H1 (cell line): ENCODE measurements around the gene SLC39A11. TPM values are rescaled to one million over a fixed set of nuclear protein-coding genes. Genes with fewer than 3 reads are reported as not detected.

Experiments used
- CTCF ChIA-PET: fragments of 300-600 bp; sonication (Branson Sonifier 250); formaldehyde crosslinking; loops from one replicate; lab custom pipeline; 2021; ENCODE audit not compliant: partially characterized antibody; lab: Charles Lee
- POLR2A ChIA-PET: fragments of 300-600 bp; sonication (Branson Sonifier 250); formaldehyde crosslinking; loops from one replicate; lab custom pipeline; 2021; ENCODE audit warnings: inconsistent platforms; ENCODE audit not compliant: partially characterized antibody; lab: Charles Lee
- DNase-seq, 2 experiments: peaks; one replicate each; pipeline versions ENCODE4 v3.0.0 to v3.0.0-alpha.2; 2010 to 2022; ENCODE audit warnings: low spot score in 2 of 2, low read depth in 1 of 2, mixed read lengths in 1 of 2
- FAIRE-seq: peaks from 2 replicates; lab custom pipeline; 2011; peaks lifted over from hg19 to GRCh38; lab: Jason Lieb, UNC
- H2AFZ ChIP-seq: 2 replicates; pipeline ENCODE4 v1.8.1; 2012; ENCODE audit warnings: low read length, inconsistent platforms
- H2AK5ac ChIP-seq: 2 replicates; pipeline ENCODE4 v1.6.1; 2013; ENCODE audit warnings: low read depth, low read length
- H2BK120ac ChIP-seq: replicated peaks from 2 replicates; pipeline ENCODE3; 2013; ENCODE audit warnings: low read depth, low read length, inconsistent platforms
- H2BK12ac ChIP-seq: 2 replicates; pipeline ENCODE4 v1.6.1; 2013; ENCODE audit warnings: low read depth, low read length
- H2BK15ac ChIP-seq: 2 replicates; pipeline ENCODE4 v1.6.1; 2013; ENCODE audit warnings: low read length
- H2BK20ac ChIP-seq: 2 replicates; pipeline ENCODE4 v1.6.1; 2013; ENCODE audit warnings: low read length
- H2BK5ac ChIP-seq: 2 replicates; pipeline ENCODE4 v1.6.1; 2013; ENCODE audit warnings: low read depth, low read length
- H3K14ac ChIP-seq: 2 replicates; pipeline ENCODE4 v1.6.1; 2013; ENCODE audit warnings: inconsistent platforms; ENCODE audit not compliant: insufficient read length
- H3K18ac ChIP-seq: 2 replicates; pipeline ENCODE4 v1.6.1; 2013; ENCODE audit warnings: low read length; ENCODE audit errors: extremely low read depth
- H3K23ac ChIP-seq: 2 replicates; pipeline ENCODE4 v1.6.1; 2013; ENCODE audit warnings: inconsistent platforms; ENCODE audit not compliant: insufficient read length
- H3K23me2 ChIP-seq: 2 replicates; pipeline ENCODE4 v1.6.1; 2013; ENCODE audit warnings: low read depth, low read length
- H3K27ac ChIP-seq: 2 replicates; pipeline ENCODE4 v1.6.1; 2011; ENCODE audit warnings: low read depth, low read length, inconsistent platforms
- H3K27me3 ChIP-seq, 4 experiments: replicated peaks in 1 of 4; 1 replicate in 1 of 4; 2 replicates in 3 of 4; pipeline versions ENCODE4 v1.6.1 to v1.8.1; 2011 to 2013; ENCODE audit warnings: low read length in 3 of 4, mild to moderate bottlenecking in 3 of 4, inconsistent platforms in 2 of 4, mixed read lengths in 2 of 4, moderate library complexity in 1 of 4; ENCODE audit not compliant: control insufficient read depth in 3 of 4, insufficient read depth in 3 of 4; ENCODE audit errors: extremely low read depth in 1 of 4
- H3K36me3 ChIP-seq, 4 experiments: 2 replicates each; pipeline versions ENCODE4 v1.6.1 to v1.8.1; 2011 to 2013; ENCODE audit warnings: mild to moderate bottlenecking in 4 of 4, low read length in 3 of 4, moderate library complexity in 2 of 4, control low read depth in 1 of 4, inconsistent platforms in 1 of 4; ENCODE audit not compliant: insufficient read depth in 4 of 4, control insufficient read depth in 2 of 4
- H3K4ac ChIP-seq: replicated peaks from 2 replicates; pipeline ENCODE3; 2013; ENCODE audit warnings: low read length, low read depth, mixed read lengths, inconsistent platforms; ENCODE audit not compliant: insufficient read length
- H3K4me1 ChIP-seq, 4 experiments: replicated peaks in 1 of 4; 1 replicate in 1 of 4; 2 replicates in 3 of 4; pipeline versions ENCODE4 v1.6.1 to v1.8.1; 2011 to 2013; ENCODE audit warnings: low read length in 3 of 4, inconsistent platforms in 2 of 4, mixed read lengths in 1 of 4; ENCODE audit not compliant: insufficient read depth in 4 of 4, control insufficient read depth in 3 of 4
- H3K4me2 ChIP-seq, 2 experiments: 2 replicates each; pipeline versions ENCODE4 v1.6.1 to v1.8.1; 2011 to 2013; ENCODE audit warnings: low read depth in 2 of 2, low read length in 2 of 2, control low read depth in 1 of 2, inconsistent platforms in 1 of 2, mild to moderate bottlenecking in 1 of 2; ENCODE audit not compliant: insufficient read depth in 1 of 2
- H3K4me3 ChIP-seq, 4 experiments: fragments of 200-600, 300-600 bp in 1 of 4; sonication (generic), shearing (Covaris generic), sonication (Bioruptor Twin) in 1 of 4; 2 replicates each; pipeline versions ENCODE4 v1.5.1 to v1.8.1; 2011 to 2016; ENCODE audit warnings: low read length in 4 of 4, low read depth in 3 of 4, control low read depth in 2 of 4, inconsistent platforms in 2 of 4, mild to moderate bottlenecking in 2 of 4, mixed read lengths in 1 of 4, moderate library complexity in 1 of 4; ENCODE audit not compliant: insufficient read depth in 2 of 4; ENCODE audit errors: extremely low read depth in 1 of 4
- H3K56ac ChIP-seq: replicated peaks from 2 replicates; pipeline ENCODE3; 2013; ENCODE audit warnings: low read depth, mild to moderate bottlenecking, mixed read lengths, low read length, inconsistent platforms; ENCODE audit not compliant: insufficient read length
- H3K79me1 ChIP-seq: 2 replicates; pipeline ENCODE4 v1.6.1; 2013; ENCODE audit warnings: low read depth, low read length, control low read depth
- H3K79me2 ChIP-seq, 2 experiments: 2 replicates each; pipeline versions ENCODE4 v1.6.1 to v1.8.1; 2012 to 2013; ENCODE audit warnings: low read length in 2 of 2, mild to moderate bottlenecking in 2 of 2, inconsistent platforms in 1 of 2; ENCODE audit not compliant: insufficient read depth in 2 of 2, control insufficient read depth in 1 of 2
- H3K9ac ChIP-seq, 4 experiments: replicated peaks in 1 of 4; 1 replicate in 1 of 4; 2 replicates in 3 of 4; pipeline versions ENCODE4 v1.6.1 to v1.8.1; 2011 to 2013; ENCODE audit warnings: low read depth in 3 of 4, low read length in 3 of 4, control low read depth in 2 of 4, mild to moderate bottlenecking in 2 of 4, moderate library complexity in 2 of 4, inconsistent platforms in 1 of 4; ENCODE audit errors: extremely low read depth in 1 of 4
- H3K9me3 ChIP-seq, 2 experiments: 2 replicates each; pipeline versions ENCODE4 v1.6.1 to v1.8.1; 2012 to 2013; ENCODE audit warnings: mild to moderate bottlenecking in 2 of 2, moderate library complexity in 2 of 2, control low read depth in 1 of 2, inconsistent platforms in 1 of 2, low read depth in 1 of 2, low read length in 1 of 2, mixed read lengths in 1 of 2; ENCODE audit not compliant: insufficient read depth in 2 of 2
- H4K20me1 ChIP-seq, 2 experiments: replicated peaks in 1 of 2; 2 replicates each; pipeline versions ENCODE3 to v1.8.1; 2011 to 2013; ENCODE audit warnings: inconsistent platforms in 2 of 2, low read length in 2 of 2, mild to moderate bottlenecking in 1 of 2; ENCODE audit not compliant: insufficient read depth in 2 of 2, control insufficient read depth in 1 of 2
- H4K5ac ChIP-seq: 2 replicates; pipeline ENCODE4 v1.6.1; 2013; ENCODE audit warnings: low read length, low read depth, mixed read lengths, inconsistent platforms; ENCODE audit not compliant: insufficient read length
- H4K8ac ChIP-seq: 2 replicates; pipeline ENCODE4 v1.8.0; 2013; ENCODE audit warnings: mild to moderate bottlenecking, moderate library complexity, low read length, inconsistent platforms; ENCODE audit not compliant: insufficient read depth; ENCODE audit errors: extremely low read depth
- H4K91ac ChIP-seq: replicated peaks from 2 replicates; pipeline ENCODE3; 2013; ENCODE audit warnings: low read length, mixed read lengths, inconsistent platforms; ENCODE audit not compliant: insufficient read length
- CBX5 ChIP-seq: fragments of 300-800, 300-1000 bp; sonication (generic); IDR thresholded peaks from 2 replicates; pipeline ENCODE4 v1.7.1; 2016; ENCODE audit warnings: antibody characterized with exemption, low read length, low read depth
- SAP30 ChIP-seq: fragments of 300-600 bp; sonication (generic); IDR thresholded peaks from 2 replicates; pipeline ENCODE4 v1.7.1; 2012; ENCODE audit warnings: low read length, moderate library complexity, mild to moderate bottlenecking, inconsistent platforms; ENCODE audit not compliant: insufficient read depth, insufficient replicate concordance
- YY1 ChIP-seq: IDR thresholded peaks from 2 replicates; pipeline ENCODE4 v1.6.1; 2011; ENCODE audit warnings: low read depth, mild to moderate bottlenecking, low read length
- WGBS, 2 experiments: shearing (Covaris generic) in 1 of 2; methylation state at CpG; one replicate each; pipeline versions ENCODE4 v1.1.6 to v1.1.7; 2013 to 2015; ENCODE audit warnings: low lambda C conversion rate in 2 of 2, mixed read lengths in 2 of 2, inconsistent platforms in 1 of 2, low coverage in 1 of 2, missing lambda C conversion rate in 1 of 2; ENCODE audit not compliant: insufficient replicate concordance in 2 of 2, insufficient coverage in 1 of 2, insufficient read length in 1 of 2; ENCODE audit errors: extremely low coverage in 1 of 2, missing lambda C conversion rate in 1 of 2; 5-methylcytosine and 5-hydroxymethylcytosine counted together
- polyA plus RNA-seq, 7 experiments: library from polyadenylated mRNA; depleted of rRNA in 3 of 7; stranded (reverse) in 5 of 7; unstranded in 2 of 7; fragments of >200 nt in 5 of 7; fragments of 200-250 nt in 2 of 7; gene quantifications; 1 replicate in 5 of 7; 2 replicates in 1 of 7; 4 replicates in 1 of 7; pipeline versions ENCODE4 v1.2.1 to v1.2.3, GENCODE V29; 2011 to 2013; ENCODE audit warnings: missing spikeins in 2 of 7, mixed read lengths in 2 of 7
- total RNA-seq: library from RNA; stranded (reverse); fragmentation: NEBNext Ultra II Directional; extraction: Animal tissue kit (Norgen Biotek cat#: 25700); gene quantifications from 2 replicates; pipeline ENCODE4 v1.2.1, GENCODE V29; 2021

The SLC39A11 gene
- total and polyA plus RNA-seq, 2 of the 8 experiments (the other 6 are each of a cell fraction or from before 2014, with no cell fraction given), result 12.2 to 19.6 TPM

DNA sequence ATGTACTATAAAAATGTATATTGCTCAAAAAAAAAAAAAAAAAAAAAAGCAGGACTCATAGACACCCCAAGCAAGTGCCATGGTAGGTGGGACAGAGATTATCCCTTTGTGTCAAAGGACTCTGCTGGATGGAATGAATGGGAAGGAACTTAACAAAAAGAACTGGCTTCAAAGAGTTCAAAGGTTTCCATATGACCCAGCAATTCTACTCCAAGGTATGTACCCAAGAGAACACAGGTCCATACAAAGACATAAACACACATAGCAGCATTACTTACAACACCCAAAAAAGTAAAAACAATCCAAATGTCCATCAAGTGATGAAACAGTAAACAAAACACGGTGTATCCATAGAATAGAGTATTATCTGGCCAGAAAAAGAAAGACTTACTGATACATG, 255.2 kb downstream of the SLC39A11 start:
- no peaks in the 10 kb centered on the region for H4K20me1 ChIP-seq
- no peak overlapping the region for H2BK5ac ChIP-seq
- ChIA-PET POLR2A (no interaction called here), CTCF (no interaction called here)
- H2BK15ac ChIP-seq, result no peak overlapping the region
- no peak overlapping the region for H4K5ac ChIP-seq
- peak overlapping the region; percentile 36 for H3K14ac ChIP-seq
- no peaks in the 10 kb centered on the region; a peak in 1 of 4 replicates for H3K9me3 ChIP-seq
- H3K4me2 ChIP-seq, result no peak overlapping the region
- no peak overlapping the region for H2BK12ac ChIP-seq
- no peak overlapping the region for H3K23ac ChIP-seq
- H3K27ac ChIP-seq, result no peak overlapping the region
- no peaks in the 10 kb centered on the region for H3K79me1 ChIP-seq
- no peaks in the 10 kb centered on the region for H3K23me2 ChIP-seq
- H4K8ac ChIP-seq, result no peak overlapping the region
- no peaks in the 10 kb centered on the region for H3K79me2 ChIP-seq
- no peak overlapping the region for H3K9ac ChIP-seq
- FAIRE-seq (no peak), DNase-seq (no peak)
- H3K4ac ChIP-seq, result no peak overlapping the region
- H3K56ac ChIP-seq, result no peak overlapping the region
- H4K91ac ChIP-seq, result no peak overlapping the region
- H3K18ac ChIP-seq, result no peak overlapping the region
- no peaks in the 10 kb centered on the region for H3K27me3 ChIP-seq
- H2BK120ac ChIP-seq, result no peak overlapping the region
- no peaks in the 10 kb centered on the region for H3K36me3 ChIP-seq
- 85% methylated on average over 1 of the region's 1 CpG; no CpG with 5 or more reads in 1 of the 2 experiments for WGBS, 2 experiments
- TF ChIP-seq SAP30, result no peak
- TF ChIP-seq YY1, result no peak
- no peak for TF ChIP-seq CBX5
- TF ChIP-seq, all 59 proteins: peak for 0
- H2BK20ac ChIP-seq, result no peak overlapping the region
- no peak overlapping the region for H2AK5ac ChIP-seq
- H2AFZ ChIP-seq, result no peak overlapping the region
- H3K4me3 ChIP-seq, result no peak overlapping the region
- no peaks in the 10 kb centered on the region for H3K4me1 ChIP-seq
